Subcutaneous adipose tissue (tissue), 4 donors: ENCODE data around the gene YLPM1. TPM values are rescaled to one million over a fixed set of nuclear protein-coding genes. Genes with fewer than 3 reads are reported as not detected.

Source experiments
- total RNA-seq, 4 donors: library from RNA; depleted of rRNA; stranded (reverse); fragments of >200 nt; gene quantifications; one replicate each; pipeline ENCODE4 v1.1.0, GENCODE V29; 2016
- TF ChIP-seq, protein P1 (sequence below): fragments of 450-650 bp; IDR thresholded peaks from one replicate; pipeline ENCODE4 v1.5.1; 2016; ENCODE audit warnings: low read depth, mild to moderate bottlenecking, control low read depth, antibody characterized with exemption, moderate library complexity

The YLPM1 gene
- total RNA-seq, 4 donors from 2014 or later: 44.2 to 61.6 (median 50.6) TPM

DNA sequence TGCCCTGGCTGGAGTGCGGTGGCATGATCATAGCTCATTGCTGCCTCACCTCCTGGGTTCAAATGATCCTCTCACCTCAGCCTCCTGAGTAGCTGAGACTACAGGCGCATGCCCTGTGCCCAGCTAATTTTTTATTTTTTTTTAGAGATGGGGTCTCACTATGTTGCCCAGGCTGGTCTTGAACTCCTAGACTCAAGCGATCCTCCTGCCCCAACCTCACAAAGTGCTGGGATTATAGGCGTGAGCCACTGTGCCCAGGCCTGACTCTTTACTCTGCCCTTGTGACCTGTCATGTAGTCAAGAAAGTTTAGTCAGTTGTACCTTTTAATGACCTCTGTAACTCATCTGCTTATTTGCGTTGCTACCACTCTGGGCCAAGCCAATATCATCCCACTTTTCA, 57.2 kb downstream of the YLPM1 start:
- TF ChIP-seq, protein P1, sequence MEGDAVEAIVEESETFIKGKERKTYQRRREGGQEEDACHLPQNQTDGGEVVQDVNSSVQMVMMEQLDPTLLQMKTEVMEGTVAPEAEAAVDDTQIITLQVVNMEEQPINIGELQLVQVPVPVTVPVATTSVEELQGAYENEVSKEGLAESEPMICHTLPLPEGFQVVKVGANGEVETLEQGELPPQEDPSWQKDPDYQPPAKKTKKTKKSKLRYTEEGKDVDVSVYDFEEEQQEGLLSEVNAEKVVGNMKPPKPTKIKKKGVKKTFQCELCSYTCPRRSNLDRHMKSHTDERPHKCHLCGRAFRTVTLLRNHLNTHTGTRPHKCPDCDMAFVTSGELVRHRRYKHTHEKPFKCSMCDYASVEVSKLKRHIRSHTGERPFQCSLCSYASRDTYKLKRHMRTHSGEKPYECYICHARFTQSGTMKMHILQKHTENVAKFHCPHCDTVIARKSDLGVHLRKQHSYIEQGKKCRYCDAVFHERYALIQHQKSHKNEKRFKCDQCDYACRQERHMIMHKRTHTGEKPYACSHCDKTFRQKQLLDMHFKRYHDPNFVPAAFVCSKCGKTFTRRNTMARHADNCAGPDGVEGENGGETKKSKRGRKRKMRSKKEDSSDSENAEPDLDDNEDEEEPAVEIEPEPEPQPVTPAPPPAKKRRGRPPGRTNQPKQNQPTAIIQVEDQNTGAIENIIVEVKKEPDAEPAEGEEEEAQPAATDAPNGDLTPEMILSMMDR: no peak

DNA sequence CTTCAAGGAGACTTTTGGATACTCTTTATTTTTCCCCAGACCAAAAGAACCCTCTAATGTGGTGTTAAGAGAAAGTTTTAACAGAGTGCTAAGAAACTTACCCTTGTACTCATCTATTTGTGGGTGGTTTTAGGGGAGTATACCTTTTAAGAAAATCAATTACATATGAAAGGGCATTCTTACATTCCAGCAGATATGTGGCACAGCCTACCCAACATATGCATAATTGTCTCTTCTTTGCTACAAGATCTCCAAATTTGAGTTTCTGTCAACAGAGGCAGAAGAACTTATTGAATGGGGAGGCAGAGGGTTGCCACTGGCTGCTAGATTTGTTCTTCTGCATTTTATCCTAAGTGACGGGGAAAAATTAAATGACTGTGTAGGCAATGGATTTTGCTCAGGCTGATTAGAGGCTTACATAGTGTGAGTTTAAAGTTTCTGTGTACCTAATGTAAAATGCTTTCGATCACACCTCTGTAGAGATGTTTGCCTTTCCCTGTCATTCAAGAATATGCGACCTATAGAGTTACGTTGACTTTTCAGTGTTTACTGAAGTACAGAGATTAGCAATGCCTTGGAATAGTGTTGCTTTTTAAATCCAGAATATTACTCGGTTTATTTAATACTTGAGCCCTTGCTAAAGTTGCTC, 58.3 kb downstream of the YLPM1 start:
- TF ChIP-seq, protein P1: no peak

DNA sequence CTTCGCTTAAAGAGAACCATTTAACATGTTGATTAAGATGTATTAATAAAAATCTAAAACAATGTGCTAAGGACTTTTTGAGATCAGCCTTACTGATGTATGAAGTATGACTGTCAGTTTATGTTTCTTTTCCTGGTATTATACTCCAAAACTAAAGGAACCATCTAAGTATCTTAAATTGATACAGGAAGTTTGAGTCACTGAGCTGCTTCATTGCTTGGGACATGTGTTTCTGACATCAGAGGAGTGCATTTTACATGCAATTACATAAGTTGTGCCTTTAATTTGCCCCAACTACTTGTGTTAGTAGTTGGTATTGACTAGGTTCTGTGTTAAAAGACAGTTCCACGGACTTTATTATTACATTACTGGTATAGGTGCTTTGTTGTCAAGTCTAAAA, 61.9 kb downstream of the YLPM1 start:
- TF ChIP-seq, protein P1: no peak

DNA sequence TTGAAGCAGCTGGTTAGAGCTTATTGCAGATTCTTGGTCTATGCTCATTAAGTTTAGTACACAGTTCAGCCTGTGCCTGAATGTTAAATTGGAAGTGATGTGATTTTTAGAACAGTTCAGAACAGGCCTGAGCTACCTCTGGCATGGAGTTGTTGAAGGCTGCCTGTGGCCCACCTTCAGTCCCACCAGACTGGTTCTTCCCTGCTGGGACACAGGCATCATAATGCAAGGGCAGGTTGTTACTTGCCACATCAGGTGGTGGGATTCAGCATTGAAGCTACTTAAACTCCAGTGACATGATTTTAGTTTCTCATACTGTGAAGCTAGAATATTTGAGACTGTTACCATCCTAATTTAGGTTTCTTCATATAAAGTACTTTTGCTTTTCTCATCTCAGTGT, 63.5 kb downstream of the YLPM1 start:
- TF ChIP-seq, protein P1: no peak

DNA sequence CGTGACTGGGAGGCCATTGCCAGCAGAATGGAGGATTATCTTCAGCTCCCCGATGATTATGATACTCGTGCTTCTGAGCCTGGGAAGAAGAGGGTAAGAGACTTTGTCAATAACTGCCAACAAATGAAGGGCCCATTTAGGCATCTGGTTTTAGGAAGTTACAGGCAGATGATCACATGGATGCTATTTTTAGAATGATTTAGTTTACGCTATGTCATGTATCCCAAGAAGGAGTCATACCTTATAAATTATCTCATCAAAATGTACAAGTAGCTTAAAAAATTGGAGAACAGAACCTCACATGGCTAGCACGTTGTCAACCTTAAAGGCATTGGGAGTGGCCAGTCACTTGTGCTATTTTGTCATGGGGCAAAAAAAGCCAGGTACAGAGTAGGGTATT, 66.1 kb downstream of the YLPM1 start:
- TF ChIP-seq, protein P1: no peak

DNA sequence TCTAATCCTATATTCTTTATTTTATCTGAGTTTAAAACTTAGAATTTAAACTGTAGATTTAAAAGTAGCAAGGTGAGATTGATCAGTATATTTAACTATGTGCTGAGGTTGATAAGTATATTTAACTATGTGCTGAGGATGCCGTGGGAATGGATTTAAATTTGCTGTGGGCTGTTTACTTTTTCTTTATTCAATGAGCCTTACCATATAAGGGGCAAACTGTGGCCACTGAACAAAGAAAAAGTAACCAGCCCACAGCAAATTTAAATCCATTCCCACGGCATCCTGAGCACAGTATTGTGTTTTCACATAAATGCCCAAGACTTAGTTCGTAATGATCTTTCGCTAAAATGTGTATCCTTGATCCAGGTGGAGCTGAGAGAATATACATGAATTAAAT, 69.7 kb downstream of the YLPM1 start:
- TF ChIP-seq, protein P1: no peak

DNA sequence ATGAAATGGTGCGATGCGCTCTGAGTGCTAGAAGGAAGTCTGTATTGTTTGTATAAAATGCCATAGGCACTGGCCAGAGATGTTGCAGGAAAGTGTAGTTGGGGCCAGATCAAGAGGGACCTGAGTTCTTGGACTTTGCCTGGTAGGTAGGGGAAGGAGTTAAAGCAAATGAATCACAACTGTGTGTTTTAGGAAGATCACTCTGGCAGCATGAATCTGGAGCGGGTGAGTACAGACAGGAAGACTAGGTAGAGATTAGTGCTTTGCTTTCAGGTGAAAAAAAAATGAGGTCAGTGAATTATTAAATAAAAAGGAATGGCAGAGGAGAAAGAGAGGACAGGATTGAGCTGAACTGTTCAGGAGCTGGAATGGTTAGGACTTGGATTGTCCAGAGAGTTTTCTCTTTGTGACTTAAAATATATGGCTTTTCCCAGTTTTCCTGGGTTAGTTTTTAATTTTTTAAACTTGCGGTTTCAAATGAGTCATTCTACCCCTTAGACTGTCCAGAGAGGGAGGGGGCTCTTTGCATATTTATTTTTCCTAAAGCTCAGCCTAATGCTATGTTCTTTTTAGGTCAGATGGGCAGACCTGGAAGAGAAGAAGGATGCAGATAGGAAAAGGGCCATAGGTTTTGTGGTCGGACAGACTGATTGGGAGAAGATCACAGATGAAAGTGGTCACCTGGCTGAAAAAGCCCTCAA, 71.7 kb downstream of the YLPM1 start:
- TF ChIP-seq, protein P1: no peak
